ENCODE results near the gene TIPIN. TPM values are rescaled to one million over a fixed set of nuclear protein-coding genes. Genes with fewer than 3 reads are reported as not detected.
A peak's percentile ranks its signal among the peaks of the same experiment; 100 is the strongest.
"Not testable (repeated sequence)": the region's sequence is repeated elsewhere in the genome, so short reads cannot be mapped to it uniquely, and the experiment has no call there.

Gene TIPIN
- total RNA-seq, 1 donor from 2014 or later, result 7.0 TPM

GRCh38 chr15:66386204-66387123 lies 30.0 kb upstream of the TIPIN start, which contains the start of gene MAP2K1:
MAP2K1 (plus strand) TSS chr15:66386912; CDS start chr15:66387348, 436 bp downstream.
- DNase-seq (ENCODE audit: low spot score), result peak; percentile 99

- DNase-seq (ENCODE audit: low spot score), result not testable (repeated sequence)
Observed at GRCh38 chr15:66381376-66381775, 24.9 kb upstream of the TIPIN start.

GRCh38 chr15:66378814-66379430 lies 22.4 kb upstream of the TIPIN start:
- DNase-seq (ENCODE audit: low spot score), result no peak

- DNase-seq (ENCODE audit: low spot score), result no peak
Observed at GRCh38 chr15:66374179-66374578, 17.7 kb upstream of the TIPIN start.

GRCh38 chr15:66369773-66370651 lies 13.5 kb upstream of the TIPIN start:
- peak; percentile 22 for DNase-seq (ENCODE audit: low spot score)

- DNase-seq (ENCODE audit: low spot score), result peak; percentile 29
Observed at GRCh38 chr15:66364944-66365528, 8.6 kb upstream of the TIPIN start.

GRCh38 chr15:66362776-66363175 lies 6.3 kb upstream of the TIPIN start:
- DNase-seq (ENCODE audit: low spot score), result no peak

- DNase-seq (ENCODE audit: low spot score), result not testable (repeated sequence)
Observed at GRCh38 chr15:66361745-66362460, 5.4 kb upstream of the TIPIN start.

- DNase-seq (ENCODE audit: low spot score), result no peak
Observed at GRCh38 chr15:66359740-66360139, 3.3 kb upstream of the TIPIN start.

- no peak for DNase-seq (ENCODE audit: low spot score)
Observed at GRCh38 chr15:66356077-66356358, 467 bp downstream of the TIPIN start.

- not testable (repeated sequence) for DNase-seq (ENCODE audit: low spot score)
Observed at GRCh38 chr15:66348530-66348929, 8.0 kb downstream of the TIPIN start.

GRCh38 chr15:66328771-66329170 lies 27.7 kb downstream of the TIPIN start:
- no peak for DNase-seq (ENCODE audit: low spot score)

- no peak for DNase-seq (ENCODE audit: low spot score)
Observed at GRCh38 chr15:66327736-66328135, 28.7 kb downstream of the TIPIN start.

GRCh38 chr15:66326051-66326450 lies 30.4 kb downstream of the TIPIN start:
- no peak for DNase-seq (ENCODE audit: low spot score)

- DNase-seq (ENCODE audit: low spot score), result no peak
Observed at GRCh38 chr15:66323312-66323928, 33.1 kb downstream of the TIPIN start.

- DNase-seq (ENCODE audit: low spot score), result no peak
Observed at GRCh38 chr15:66312144-66312543, 44.3 kb downstream of the TIPIN start.

GRCh38 chr15:66310786-66311185 lies 45.7 kb downstream of the TIPIN start:
- no peak for DNase-seq (ENCODE audit: low spot score)

- no peak for DNase-seq (ENCODE audit: low spot score)
Observed at GRCh38 chr15:66309828-66310227, 46.7 kb downstream of the TIPIN start.

GRCh38 chr15:66308531-66308930 lies 48.0 kb downstream of the TIPIN start:
- DNase-seq (ENCODE audit: low spot score), result no peak

GRCh38 chr15:66306381-66306780 lies 50.1 kb downstream of the TIPIN start:
- DNase-seq (ENCODE audit: low spot score), result no peak

GRCh38 chr15:66304425-66304824 lies 52.1 kb downstream of the TIPIN start:
- DNase-seq (ENCODE audit: low spot score), result not testable (repeated sequence)

Data from umbilical cord (tissue), 2 donors.